Activated CD8-positive, alpha-beta T cell treated with anti-CD3 and anti-CD28 coated beads, Interleukin-2, amount 10 ng/mL, durations not matched to agents 7 days and 5 days (primary cell): Measurements from ENCODE around the gene TMEM164. TPM values are rescaled to one million over a fixed set of nuclear protein-coding genes. Genes with fewer than 3 reads are reported as not detected.

Experiments used
- ATAC-seq: fragments of 150-1000 bp; cut with Tn5 transposase; one replicate; pipeline ENCODE4 v1.10.0; 2021; ENCODE audit warnings: moderate library complexity
- CTCF ChIA-PET: fragments of 350-600 bp; sonication (Branson Sonifier 250); formaldehyde crosslinking; loops from one replicate; lab custom pipeline; 2021; ENCODE audit warnings: antibody characterized with exemption; lab: Charles Lee
- POLR2A ChIA-PET: fragments of 350-600 bp; sonication (Branson Sonifier 250); formaldehyde crosslinking; loops from one replicate; lab custom pipeline; 2021; ENCODE audit warnings: antibody characterized with exemption; lab: Charles Lee
- DNase-seq: peaks from one replicate; pipeline ENCODE4 v3.0.0-alpha.2; 2020
- H3K27ac Mint-ChIP-seq: one replicate; pipeline ENCODE4 v1.8.0; 2021; ENCODE audit warnings: mild to moderate bottlenecking, mixed read lengths
- H3K27me3 Mint-ChIP-seq: one replicate; pipeline ENCODE4 v1.8.0; 2021; ENCODE audit warnings: low read depth, mixed read lengths
- H3K36me3 Mint-ChIP-seq: one replicate; pipeline ENCODE4 v1.8.0; 2021; ENCODE audit warnings: low read depth, mixed read lengths
- H3K4me1 Mint-ChIP-seq: one replicate; pipeline ENCODE4 v1.8.0; 2021; ENCODE audit warnings: low read depth, mixed read lengths
- H3K4me3 Mint-ChIP-seq: one replicate; pipeline ENCODE4 v1.8.0; 2021; ENCODE audit warnings: mild to moderate bottlenecking, mixed read lengths
- H3K9me3 Mint-ChIP-seq: one replicate; pipeline ENCODE4 v1.8.0; 2022; ENCODE audit warnings: mixed read lengths; ENCODE audit not compliant: insufficient read depth
- total RNA-seq, 2 experiments: library from RNA; stranded (reverse); gene quantifications; one replicate each; pipeline ENCODE4 v1.2.3, GENCODE V29; 2021

Gene TMEM164
- total RNA-seq, 2 experiments from 2014 or later, result 17.5 to 24.1 TPM

- DNase-seq (no peak), ATAC-seq (no peak)
- H3K36me3 Mint-ChIP-seq, result peaks cover 10% of the 10 kb centered on the region
- H3K9me3 Mint-ChIP-seq, result no peaks in the 10 kb centered on the region
- no peak overlapping the region for H3K4me3 Mint-ChIP-seq
- peaks cover 17% of the 10 kb centered on the region for H3K4me1 Mint-ChIP-seq
- ChIA-PET CTCF (no interaction called here), POLR2A (no interaction called here)
- H3K27ac Mint-ChIP-seq, result no peak overlapping the region
- no peaks in the 10 kb centered on the region for H3K27me3 Mint-ChIP-seq
Observed at GRCh38 chrX:110089656-110090403, 86.9 kb downstream of the TMEM164 start.

- H3K36me3 Mint-ChIP-seq, result peaks cover 4% of the 10 kb centered on the region
- H3K4me3 Mint-ChIP-seq, result no peak overlapping the region
- ChIA-PET CTCF (no interaction called here), POLR2A (no interaction called here)
- H3K27ac Mint-ChIP-seq, result no peak overlapping the region
- H3K9me3 Mint-ChIP-seq, result no peaks in the 10 kb centered on the region
- no peaks in the 10 kb centered on the region for H3K4me1 Mint-ChIP-seq
- ATAC-seq, result no peak
- DNase-seq, result no peak
- H3K27me3 Mint-ChIP-seq, result no peaks in the 10 kb centered on the region
Observed at GRCh38 chrX:110097920-110098319, 95.0 kb downstream of the TMEM164 start.

- no peaks in the 10 kb centered on the region for H3K9me3 Mint-ChIP-seq
- no peak for ATAC-seq
- no peak overlapping the region for H3K27ac Mint-ChIP-seq
- no peak overlapping the region for H3K4me3 Mint-ChIP-seq
- POLR2A ChIA-PET, result no interaction called here
- no peaks in the 10 kb centered on the region for H3K36me3 Mint-ChIP-seq
- no peaks in the 10 kb centered on the region for H3K4me1 Mint-ChIP-seq
- CTCF ChIA-PET, result interaction anchor here (1.0 kb wide), 1 partner anchor 43 kb away, joined by 3 read pairs; no protein-coding TSS in a partner anchor
- no peaks in the 10 kb centered on the region for H3K27me3 Mint-ChIP-seq
- DNase-seq, result no peak
Observed at GRCh38 chrX:110103344-110103743, 100.4 kb downstream of the TMEM164 start.

GRCh38 chrX:110104078-110104477 is 101.2 kb downstream of the TMEM164 start:
- ATAC-seq (no peak), DNase-seq (no peak)
- ChIA-PET POLR2A (no interaction called here), CTCF (interaction anchor here (1.0 kb wide), 1 partner anchor 42 kb away, joined by 3 read pairs; no protein-coding TSS in a partner anchor)
- no peak overlapping the region for H3K27ac Mint-ChIP-seq
- no peaks in the 10 kb centered on the region for H3K27me3 Mint-ChIP-seq
- peaks cover 2% of the 10 kb centered on the region for H3K4me1 Mint-ChIP-seq
- no peak overlapping the region for H3K4me3 Mint-ChIP-seq
- H3K36me3 Mint-ChIP-seq, result peaks cover 2% of the 10 kb centered on the region
- H3K9me3 Mint-ChIP-seq, result no peaks in the 10 kb centered on the region

GRCh38 chrX:110108381-110108821 is 105.5 kb downstream of the TMEM164 start:
- Mint-ChIP-seq H3K4me3 (no peak overlapping the region), H3K4me1 (peaks cover 2% of the 10 kb centered on the region), H3K27ac (no peak overlapping the region), H3K9me3 (no peaks in the 10 kb centered on the region), H3K36me3 (peaks cover 4% of the 10 kb centered on the region), H3K27me3 (no peaks in the 10 kb centered on the region)
- ATAC-seq (no peak), DNase-seq (no peak)
- ChIA-PET POLR2A (no interaction called here), CTCF (no interaction called here)

- ChIA-PET POLR2A (no interaction called here), CTCF (no interaction called here)
- Mint-ChIP-seq H3K27me3 (no peaks in the 10 kb centered on the region), H3K27ac (no peak overlapping the region), H3K4me1 (no peaks in the 10 kb centered on the region), H3K4me3 (no peak overlapping the region), H3K36me3 (peaks cover 4% of the 10 kb centered on the region), H3K9me3 (no peaks in the 10 kb centered on the region)
- ATAC-seq, result no peak
- DNase-seq, result no peak
Observed at GRCh38 chrX:110114260-110114776, 111.4 kb downstream of the TMEM164 start.

- Mint-ChIP-seq H3K4me3 (no peak overlapping the region), H3K36me3 (peaks cover 4% of the 10 kb centered on the region), H3K27ac (no peak overlapping the region), H3K4me1 (no peaks in the 10 kb centered on the region), H3K27me3 (no peaks in the 10 kb centered on the region), H3K9me3 (no peaks in the 10 kb centered on the region)
- ATAC-seq, result no peak
- CTCF ChIA-PET, result no interaction called here
- DNase-seq, result no peak
- POLR2A ChIA-PET, result no interaction called here
Observed at GRCh38 chrX:110116066-110116980, 113.4 kb downstream of the TMEM164 start.

GRCh38 chrX:110118530-110118929 is 115.6 kb downstream of the TMEM164 start:
- CTCF ChIA-PET, result no interaction called here

GRCh38 chrX:110119480-110119879 is 116.6 kb downstream of the TMEM164 start:
- CTCF ChIA-PET, result interaction anchor here (1.8 kb wide), 1 partner anchor 27 kb away, joined by 5 read pairs; no protein-coding TSS in a partner anchor
- no peak for DNase-seq
- H3K27me3 Mint-ChIP-seq, result no peaks in the 10 kb centered on the region
- peaks cover 2% of the 10 kb centered on the region for H3K36me3 Mint-ChIP-seq
- no peaks in the 10 kb centered on the region for H3K9me3 Mint-ChIP-seq
- POLR2A ChIA-PET, result no interaction called here
- H3K4me3 Mint-ChIP-seq, result no peak overlapping the region
- no peaks in the 10 kb centered on the region for H3K4me1 Mint-ChIP-seq
- ATAC-seq, result no peak
- no peak overlapping the region for H3K27ac Mint-ChIP-seq

More at GRCh38 chrX:110118530-110118929, 115.6 kb downstream of the TMEM164 start:
- Mint-ChIP-seq H3K27me3 (no peaks in the 10 kb centered on the region), H3K9me3 (no peaks in the 10 kb centered on the region), H3K27ac (no peak overlapping the region), H3K4me1 (no peaks in the 10 kb centered on the region), H3K36me3 (peaks cover 2% of the 10 kb centered on the region), H3K4me3 (no peak overlapping the region)
- no peak for ATAC-seq
- DNase-seq, result no peak
- POLR2A ChIA-PET, result no interaction called here

GRCh38 chrX:110120025-110120424 is 117.1 kb downstream of the TMEM164 start:
- no peak for DNase-seq
- Mint-ChIP-seq H3K27me3 (no peaks in the 10 kb centered on the region), H3K27ac (no peak overlapping the region), H3K9me3 (no peaks in the 10 kb centered on the region), H3K36me3 (peaks cover 2% of the 10 kb centered on the region), H3K4me1 (no peaks in the 10 kb centered on the region), H3K4me3 (no peak overlapping the region)
- no peak for ATAC-seq
- ChIA-PET CTCF (interaction anchor here (1.8 kb wide), 1 partner anchor 26 kb away, joined by 5 read pairs; no protein-coding TSS in a partner anchor), POLR2A (no interaction called here)

GRCh38 chrX:110123331-110123782 is 120.4 kb downstream of the TMEM164 start:
- ChIA-PET POLR2A (no interaction called here), CTCF (no interaction called here)
- no peaks in the 10 kb centered on the region for H3K4me1 Mint-ChIP-seq
- DNase-seq (no peak), ATAC-seq (no peak)
- peaks cover 2% of the 10 kb centered on the region for H3K36me3 Mint-ChIP-seq
- H3K9me3 Mint-ChIP-seq, result no peaks in the 10 kb centered on the region
- H3K27me3 Mint-ChIP-seq, result no peaks in the 10 kb centered on the region
- no peak overlapping the region for H3K27ac Mint-ChIP-seq
- no peak overlapping the region for H3K4me3 Mint-ChIP-seq
